Transverse colon (tissue), 4 donors: ENCODE data around the gene SNX5.

Experiments
- POLR2AphosphoS5 ChIP-seq, 3 donors: sonication (generic); formaldehyde crosslinking; IDR thresholded peaks; one replicate each; pipeline ENCODE4 v1.6.1; 2016; ENCODE audit warnings: antibody characterized with exemption in 3 of 3
- TF ChIP-seq, protein P1 (sequence below), 5 experiments: fragments of 200-600 bp in 3 of 5; fragments of 450-650 bp in 2 of 5; sonication (generic) in 3 of 5; IDR thresholded peaks; 1 replicate in 2 of 5; 2 replicates in 3 of 5; pipeline ENCODE4 v1.5.1; 2016 to 2017; ENCODE audit warnings: antibody characterized with exemption in 5 of 5, inconsistent platforms in 3 of 5, mild to moderate bottlenecking in 2 of 5, moderate library complexity in 1 of 5

DNA sequence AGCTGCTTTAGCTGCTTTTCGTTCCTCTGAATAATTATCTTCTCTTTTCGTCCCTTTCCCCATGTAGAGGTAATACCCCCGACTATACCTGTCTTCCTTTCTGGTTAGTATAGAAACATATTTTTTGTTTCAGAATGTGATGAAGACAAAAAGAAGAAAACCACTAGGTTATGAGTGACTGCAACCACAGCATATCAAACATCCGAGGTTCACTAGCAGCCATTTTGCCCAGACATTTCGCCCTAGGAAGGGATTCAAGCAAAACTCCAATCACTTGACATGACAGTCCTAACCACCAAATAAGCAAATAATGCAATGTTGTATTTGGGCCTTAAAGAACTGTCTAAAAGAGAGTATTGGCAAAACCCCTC is 9.4 kb downstream of the SNX5 start:
- TF ChIP-seq, protein P1, sequence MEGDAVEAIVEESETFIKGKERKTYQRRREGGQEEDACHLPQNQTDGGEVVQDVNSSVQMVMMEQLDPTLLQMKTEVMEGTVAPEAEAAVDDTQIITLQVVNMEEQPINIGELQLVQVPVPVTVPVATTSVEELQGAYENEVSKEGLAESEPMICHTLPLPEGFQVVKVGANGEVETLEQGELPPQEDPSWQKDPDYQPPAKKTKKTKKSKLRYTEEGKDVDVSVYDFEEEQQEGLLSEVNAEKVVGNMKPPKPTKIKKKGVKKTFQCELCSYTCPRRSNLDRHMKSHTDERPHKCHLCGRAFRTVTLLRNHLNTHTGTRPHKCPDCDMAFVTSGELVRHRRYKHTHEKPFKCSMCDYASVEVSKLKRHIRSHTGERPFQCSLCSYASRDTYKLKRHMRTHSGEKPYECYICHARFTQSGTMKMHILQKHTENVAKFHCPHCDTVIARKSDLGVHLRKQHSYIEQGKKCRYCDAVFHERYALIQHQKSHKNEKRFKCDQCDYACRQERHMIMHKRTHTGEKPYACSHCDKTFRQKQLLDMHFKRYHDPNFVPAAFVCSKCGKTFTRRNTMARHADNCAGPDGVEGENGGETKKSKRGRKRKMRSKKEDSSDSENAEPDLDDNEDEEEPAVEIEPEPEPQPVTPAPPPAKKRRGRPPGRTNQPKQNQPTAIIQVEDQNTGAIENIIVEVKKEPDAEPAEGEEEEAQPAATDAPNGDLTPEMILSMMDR (IDR thresholded peaks at IDR 0.05): no peak
- no peak for TF ChIP-seq POLR2AphosphoS5 (IDR thresholded peaks at IDR 0.05)
